ENCODE data around the gene BRAP.

DNA sequence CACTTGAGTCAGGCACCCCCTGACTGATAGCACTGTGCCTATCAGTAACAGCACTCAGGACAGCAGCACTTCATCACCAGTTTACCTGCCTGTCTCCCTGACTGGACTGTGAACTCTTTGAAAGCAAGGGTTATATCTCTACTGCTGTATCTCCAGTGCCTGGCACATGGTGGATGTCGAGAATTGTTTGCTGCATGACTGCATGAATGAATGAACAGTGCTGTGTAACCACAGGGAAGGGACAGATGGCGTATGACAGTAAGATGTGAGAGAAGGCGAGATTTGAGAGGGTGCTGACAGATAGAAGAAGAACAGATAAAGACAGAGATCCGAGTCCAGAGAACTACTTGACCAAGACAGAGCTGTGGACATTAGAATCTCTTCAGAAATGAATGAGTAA is 29.7 kb downstream of the BRAP start:
- TF ChIP-seq CTCF (conservative IDR thresholded peaks at IDR 0.05; ENCODE audit: low read depth, low read length): no peak
- no peak for TF ChIP-seq EZH2 (IDR thresholded peaks at IDR 0.05; ENCODE audit: borderline replicate concordance, low read depth, low read length, poor library complexity, severe bottlenecking)

Data from A673 (cell line).